DMS79 (cell line): ENCODE results near the gene EBLN2.
"Not testable (repeated sequence)": the region's sequence is repeated elsewhere in the genome, so short reads cannot be mapped to it uniquely, and the experiment has no call there.

ENCODE experiments used
- DNase-seq: peaks from one replicate; lab custom pipeline; 2025; lab: John Stamatoyannopoulos, UW

The EBLN2 gene

DNA sequence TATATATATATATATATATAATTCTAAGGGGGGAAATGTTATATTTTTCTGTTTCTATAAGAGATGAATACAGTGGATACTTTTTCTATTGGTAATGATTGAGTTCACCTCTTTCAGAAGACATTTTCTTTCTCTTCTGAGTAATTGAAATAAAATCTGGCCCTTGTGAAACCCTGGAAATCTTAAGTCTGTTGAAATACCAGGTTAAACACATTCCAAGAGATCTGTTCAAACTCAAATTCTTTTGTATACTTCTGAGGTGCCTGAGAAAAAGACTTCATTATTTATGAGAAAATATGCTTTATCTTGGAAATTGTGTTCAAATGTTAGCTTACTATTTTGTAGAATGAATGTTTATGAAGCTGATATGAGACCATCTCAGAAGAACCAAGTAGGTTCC, 4.8 kb downstream of the EBLN2 start:
- not testable (repeated sequence) for DNase-seq

DNA sequence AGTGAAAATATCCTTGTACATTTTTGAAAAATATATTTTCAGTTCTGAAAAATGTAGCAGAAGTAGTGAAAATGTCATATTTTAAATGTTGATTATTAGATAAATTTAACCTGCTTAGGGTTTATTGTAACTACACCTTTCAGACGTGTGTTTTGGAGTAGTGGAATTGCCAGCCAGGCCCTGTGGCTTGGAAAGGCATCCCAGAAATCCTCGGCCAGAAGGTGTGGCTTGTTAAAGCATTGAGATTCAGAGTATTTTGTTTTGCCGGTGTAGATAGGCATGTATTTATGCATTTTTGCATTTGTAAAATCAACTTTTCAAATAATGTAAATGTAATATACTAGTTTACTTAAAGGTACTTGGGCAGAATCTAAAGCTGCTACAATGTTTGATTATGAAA, 7.0 kb downstream of the EBLN2 start:
- DNase-seq = no peak

GRCh38 chr3:73069187-73069586, 7.7 kb downstream of the EBLN2 start:
- DNase-seq = no peak

DNA sequence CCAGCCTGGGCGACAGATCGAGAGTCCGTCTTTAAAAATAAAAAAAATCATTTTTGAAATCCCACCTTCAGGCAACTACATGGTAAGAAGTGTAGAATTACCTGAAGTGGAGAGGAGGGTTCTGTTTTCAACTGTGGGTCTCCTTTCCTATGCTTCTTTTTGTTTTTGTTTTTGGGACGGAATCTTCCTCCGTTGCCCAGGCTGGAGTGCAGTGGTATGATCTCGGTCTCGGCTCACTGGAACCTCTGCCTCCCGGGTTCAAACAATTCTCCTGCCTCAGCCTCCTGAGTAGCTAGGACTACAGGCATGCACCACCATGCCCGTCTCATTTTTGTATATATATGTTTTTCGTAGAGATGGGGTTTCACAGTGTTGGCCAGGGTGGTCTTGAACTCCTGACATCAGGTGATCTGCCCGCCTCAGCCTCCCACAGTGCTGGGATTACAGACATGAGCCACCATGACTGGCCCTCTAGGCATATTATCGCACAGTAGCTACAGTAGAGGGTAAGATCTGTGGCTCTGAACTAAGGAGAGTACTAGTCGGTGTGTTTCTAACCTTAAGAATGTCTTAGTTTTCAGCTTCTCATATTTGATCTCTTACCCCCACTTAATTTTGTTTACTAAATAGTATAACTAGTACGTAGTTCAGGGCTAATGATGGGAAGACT, 8.5 kb downstream of the EBLN2 start:
- no peak for DNase-seq

DNA sequence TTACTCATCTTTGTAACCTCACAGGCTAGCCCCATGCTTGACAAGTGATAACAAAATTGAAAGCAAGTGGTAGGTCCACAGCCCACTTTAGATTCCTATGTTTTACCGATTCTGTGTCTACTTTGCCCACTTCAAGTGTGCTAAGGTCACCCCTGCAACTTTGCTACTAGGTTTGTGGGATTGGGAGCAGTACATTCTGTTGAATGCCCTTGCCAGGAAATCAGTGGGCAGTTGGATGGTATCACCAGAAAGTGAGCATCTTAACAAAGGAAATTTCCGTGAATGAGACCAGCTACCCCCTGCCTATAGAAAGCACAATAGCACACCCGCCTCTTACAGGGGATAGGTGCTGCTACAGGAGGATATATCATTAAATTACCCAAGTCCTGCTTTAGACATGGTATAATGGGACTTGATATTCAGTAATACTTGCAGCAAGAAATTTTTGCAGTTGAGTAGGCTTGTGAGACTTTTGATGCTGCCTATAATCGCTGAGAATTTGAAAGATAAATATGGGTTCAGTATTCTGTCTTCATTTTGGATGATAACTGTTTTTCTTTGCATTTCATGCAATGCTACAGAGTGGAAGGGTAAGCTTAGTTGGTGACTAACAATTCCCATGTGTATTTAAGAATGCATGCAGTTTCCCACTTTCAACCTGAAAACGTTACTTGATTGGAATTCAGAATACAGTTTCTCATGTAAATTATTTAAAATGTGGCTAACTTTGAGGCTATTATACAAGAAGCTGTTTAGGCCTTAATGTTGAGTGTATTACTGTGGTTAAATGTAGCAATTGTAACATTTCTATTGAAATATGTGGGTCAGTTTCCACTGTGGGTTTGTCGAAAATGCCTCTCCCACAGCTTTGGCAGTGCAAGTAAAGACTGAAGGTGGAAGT, 9.5 kb downstream of the EBLN2 start:
- DNase-seq = no peak

GRCh38 chr3:73071952-73072351, 10.5 kb downstream of the EBLN2 start:
- no peak for DNase-seq

DNA sequence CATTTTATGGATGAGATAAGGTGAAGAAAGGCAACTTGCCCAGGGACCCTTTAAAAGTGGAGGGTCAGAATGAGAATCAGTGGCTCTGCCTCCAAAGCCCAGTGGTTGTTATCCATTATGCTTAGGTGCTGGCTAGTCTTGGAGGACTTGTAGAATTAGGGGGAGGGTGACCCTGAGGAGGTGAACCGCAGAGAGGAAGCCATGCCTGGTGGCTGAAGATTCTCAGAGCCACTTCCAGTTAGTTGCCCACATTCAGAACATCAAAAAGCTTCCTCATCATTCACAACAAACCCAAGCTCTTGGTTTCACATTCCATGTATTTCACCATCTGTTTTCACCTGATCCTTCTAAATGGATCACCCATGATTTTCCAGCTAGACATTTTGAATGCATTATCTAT, 11.2 kb downstream of the EBLN2 start:
- DNase-seq = no peak

DNA sequence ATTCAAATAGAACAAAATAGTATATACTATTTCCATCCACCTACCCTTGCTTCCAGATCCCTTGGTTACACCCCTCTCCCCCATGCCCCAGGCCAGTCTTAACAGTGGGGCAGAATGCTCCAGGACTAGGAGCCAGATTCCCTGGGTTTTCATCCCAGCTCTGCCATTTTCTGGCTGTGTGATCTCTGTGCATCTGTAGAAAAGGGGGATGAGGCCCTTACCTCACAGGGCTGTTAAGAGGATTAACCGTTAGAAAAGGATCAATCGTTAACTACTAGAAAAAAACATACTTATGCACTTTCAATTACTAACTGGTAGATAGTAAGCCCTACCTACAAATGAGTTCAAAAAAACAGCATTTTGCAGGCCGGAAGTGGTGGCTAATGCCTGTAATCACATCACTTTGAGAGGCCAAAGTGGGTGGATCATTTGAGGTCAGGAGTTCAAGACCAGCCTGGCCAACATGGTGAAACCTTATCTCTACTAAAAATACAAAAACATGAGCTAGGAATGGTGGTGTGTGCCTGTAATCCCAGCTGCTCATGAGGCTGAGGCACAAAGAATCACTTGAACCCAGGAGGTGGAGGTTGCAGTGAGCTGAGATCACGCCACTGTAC, 11.7 kb downstream of the EBLN2 start:
- DNase-seq = no peak

DNA sequence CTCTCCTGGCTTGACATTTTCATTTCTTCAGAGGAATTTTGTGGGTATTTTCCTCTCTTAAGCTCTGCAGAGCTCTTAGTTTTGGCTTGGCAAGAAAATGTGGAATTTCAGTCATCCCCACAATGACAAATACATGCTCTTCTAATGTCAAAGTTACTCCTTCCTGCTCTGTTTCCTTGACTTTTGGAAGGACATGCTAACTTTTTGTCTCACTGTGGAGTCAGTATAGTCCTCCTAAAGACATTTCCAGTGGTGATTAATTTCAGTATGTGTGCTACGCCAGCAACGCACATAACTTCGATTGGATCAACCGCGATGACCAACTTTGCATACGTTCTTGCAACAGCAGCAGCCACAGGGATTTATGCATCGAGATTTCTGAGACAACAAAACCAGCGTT, 13.3 kb downstream of the EBLN2 start:
- DNase-seq = no peak

- DNase-seq = no peak
Measured at GRCh38 chr3:73080216-73080966, 18.9 kb downstream of the EBLN2 start.

DNA sequence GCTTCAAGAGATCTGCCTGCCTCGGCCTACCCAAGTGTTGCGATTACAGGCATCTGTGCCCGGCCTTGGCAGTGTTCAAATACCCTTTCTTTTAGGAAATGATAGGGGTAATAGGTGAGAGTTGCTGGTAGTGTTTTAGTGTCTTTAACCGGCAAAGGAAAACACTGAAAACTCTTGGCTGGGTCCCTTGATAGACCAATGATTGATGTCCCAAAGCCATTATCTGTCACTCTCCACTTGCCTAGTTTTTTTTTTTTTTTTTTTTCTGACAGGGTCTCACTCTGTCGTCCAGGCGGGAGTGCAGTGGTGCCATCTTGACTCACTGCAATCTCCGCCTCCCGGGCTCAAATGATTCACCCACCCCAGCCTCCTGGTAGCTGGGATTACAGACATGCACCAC, 19.7 kb downstream of the EBLN2 start:
- DNase-seq = no peak

DNA sequence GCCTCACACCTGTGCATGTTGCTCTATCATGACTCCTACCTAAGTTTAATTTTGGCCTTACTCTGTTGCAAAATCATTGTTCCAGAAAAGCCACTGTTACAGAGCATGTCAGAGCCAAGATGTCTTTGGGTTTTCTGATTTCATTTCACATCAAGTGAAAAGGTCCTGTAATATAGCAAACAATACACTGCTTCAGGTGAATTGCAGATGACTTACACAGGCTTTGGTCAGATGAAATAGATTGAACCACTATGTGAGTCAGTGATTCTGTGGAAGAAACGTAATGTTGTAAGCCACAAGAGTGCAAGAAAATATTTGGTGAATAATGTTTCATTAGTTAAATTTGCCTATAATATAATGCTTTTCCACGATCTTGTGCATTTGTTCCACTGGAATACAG, 22.7 kb downstream of the EBLN2 start:
- no peak for DNase-seq

- no peak for DNase-seq
Measured at GRCh38 chr3:73086071-73086494, 24.6 kb downstream of the EBLN2 start.

- no peak for DNase-seq
Measured at GRCh38 chr3:73094129-73094528, 32.7 kb downstream of the EBLN2 start.

DNA sequence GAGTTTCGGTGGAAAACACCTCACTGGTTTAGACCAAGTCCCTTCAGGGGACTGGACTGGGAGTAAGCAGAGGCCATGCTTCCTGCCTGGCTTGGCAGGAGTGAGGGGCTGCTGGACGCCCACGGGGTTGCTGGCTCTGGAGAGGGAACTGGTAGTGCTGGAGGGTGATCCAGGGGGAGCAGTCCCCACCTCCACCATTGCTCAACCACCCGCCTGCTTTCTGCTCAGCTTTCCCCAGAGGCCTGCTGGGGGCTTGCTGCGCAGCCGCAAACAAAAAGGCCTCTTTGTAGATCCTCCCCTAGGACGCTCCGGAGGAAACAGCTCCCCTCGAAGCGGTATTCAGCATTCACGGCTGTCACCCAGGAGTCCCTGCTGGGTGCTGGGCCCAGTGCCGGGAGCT, 33.5 kb downstream of the EBLN2 start:
- DNase-seq = no peak

DNA sequence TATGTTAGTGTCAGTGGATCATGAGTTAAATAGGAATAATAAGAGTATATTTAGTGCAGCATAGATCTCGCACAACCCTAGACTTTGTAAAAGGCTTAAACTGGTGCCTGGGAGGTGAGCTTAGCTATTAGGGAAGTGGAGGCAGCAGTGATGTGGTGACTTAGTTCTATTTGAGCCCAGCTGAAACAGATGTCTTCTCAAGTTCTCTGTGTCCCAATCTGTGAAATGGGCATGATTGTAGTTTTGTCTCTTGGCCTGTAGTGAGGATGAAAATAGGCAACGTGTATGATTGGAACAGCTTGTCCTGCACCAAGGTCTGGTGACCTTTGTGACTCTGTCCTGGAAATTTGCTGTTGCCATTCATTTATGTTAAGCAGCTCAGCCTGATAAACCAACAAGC, 34.7 kb downstream of the EBLN2 start:
- DNase-seq = no peak

- no peak for DNase-seq
Measured at GRCh38 chr3:73098026-73098425, 36.6 kb downstream of the EBLN2 start.

GRCh38 chr3:73098873-73099272, 37.4 kb downstream of the EBLN2 start:
- no peak for DNase-seq

GRCh38 chr3:73100741-73101559, 39.5 kb downstream of the EBLN2 start:
- peak; percentile 3 for DNase-seq

GRCh38 chr3:73101881-73102280, 40.4 kb downstream of the EBLN2 start:
- no peak for DNase-seq

DNA sequence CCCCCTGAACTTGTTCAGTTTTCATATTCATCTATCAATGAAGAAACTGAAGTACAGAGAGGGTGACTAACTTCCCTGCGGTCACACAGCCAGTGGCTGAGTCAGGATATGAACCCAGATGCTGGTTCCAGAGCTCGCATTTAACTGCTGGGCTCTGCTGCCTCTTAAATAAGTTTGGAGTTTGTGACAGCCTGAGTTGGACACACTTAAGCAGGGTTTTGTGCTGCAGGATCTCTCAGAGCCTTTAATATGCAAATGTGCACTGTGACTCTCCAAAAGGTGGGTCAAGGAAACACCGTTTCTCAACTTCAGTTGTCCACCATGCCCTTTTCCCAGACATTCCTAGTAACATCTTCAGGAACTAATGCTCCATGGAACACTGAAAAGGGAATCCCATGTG, 45.8 kb downstream of the EBLN2 start:
- DNase-seq = no peak
